Liver (tissue), 9 donors: ENCODE results near the gene IRAK3. TPM values are rescaled to one million over a fixed set of nuclear protein-coding genes. Genes with fewer than 3 reads are reported as not detected.

Experiments
- DNase-seq: peaks from one replicate; pipeline ENCODE4 v3.0.0-alpha.2; 2017; ENCODE audit warnings: low spot score
- H3K27ac ChIP-seq, 2 donors: one replicate each; pipeline ENCODE4 v1.7.0; 2013; ENCODE audit warnings: inconsistent platforms in 2 of 2, low read length in 2 of 2, control low read depth in 1 of 2, low read depth in 1 of 2, mild to moderate bottlenecking in 1 of 2
- H3K27me3 ChIP-seq, 4 donors: one replicate each; pipeline versions ENCODE4 v1.6.1 to v1.7.0; 2013; ENCODE audit warnings: low read length in 3 of 4, inconsistent platforms in 1 of 4, mild to moderate bottlenecking in 1 of 4, moderate library complexity in 1 of 4; ENCODE audit not compliant: control insufficient read depth in 4 of 4, insufficient read depth in 4 of 4
- H3K36me3 ChIP-seq, 4 donors: one replicate each; pipeline versions ENCODE4 v1.6.1 to v1.7.0; 2013; ENCODE audit warnings: low read length in 3 of 4, mild to moderate bottlenecking in 3 of 4, low read depth in 1 of 4, moderate library complexity in 1 of 4; ENCODE audit not compliant: control insufficient read depth in 4 of 4, insufficient read depth in 3 of 4
- H3K4me1 ChIP-seq, 4 donors: one replicate each; pipeline versions ENCODE4 v1.6.1 to v1.7.0; 2013; ENCODE audit warnings: low read length in 3 of 4, mild to moderate bottlenecking in 3 of 4, moderate library complexity in 1 of 4; ENCODE audit not compliant: control insufficient read depth in 4 of 4, insufficient read depth in 4 of 4
- H3K4me3 ChIP-seq, 3 donors: one replicate each; pipeline versions ENCODE4 v1.6.1 to v1.7.0; 2013; ENCODE audit warnings: low read length in 3 of 3, control low read depth in 1 of 3, low read depth in 1 of 3, mild to moderate bottlenecking in 1 of 3
- H3K9ac ChIP-seq, 2 donors: one replicate each; pipeline ENCODE4 v1.7.0; 2013; ENCODE audit warnings: low read length in 2 of 2, mild to moderate bottlenecking in 2 of 2, moderate library complexity in 2 of 2, control low read depth in 1 of 2, low read depth in 1 of 2
- H3K9me3 ChIP-seq, 4 donors: one replicate each; pipeline versions ENCODE4 v1.6.1 to v1.7.0; 2013; ENCODE audit warnings: low read length in 3 of 4; ENCODE audit not compliant: control insufficient read depth in 4 of 4
- ATF3 ChIP-seq: IDR thresholded peaks from 2 replicates; pipeline ENCODE4 v1.6.1; 2016; ENCODE audit warnings: antibody characterized with exemption
- EGR1 ChIP-seq, 2 donors: IDR thresholded peaks; 2 replicates each; pipeline ENCODE4 v1.6.1; 2016 to 2018; ENCODE audit warnings: antibody characterized with exemption in 2 of 2, low read depth in 2 of 2
- FOXA1 ChIP-seq: IDR thresholded peaks from 2 replicates; pipeline ENCODE4 v1.6.1; 2016; ENCODE audit warnings: antibody characterized with exemption
- FOXA2 ChIP-seq: IDR thresholded peaks from 2 replicates; pipeline ENCODE4 v1.6.1; 2016; ENCODE audit warnings: antibody characterized with exemption
- GABPA ChIP-seq, 2 donors: IDR thresholded peaks in 1 of 2; conservative IDR thresholded peaks in 1 of 2; 2 replicates each; pipeline ENCODE4 v1.6.1; 2016; ENCODE audit warnings: antibody characterized with exemption in 2 of 2, mild to moderate bottlenecking in 1 of 2, moderate library complexity in 1 of 2
- HNF4A ChIP-seq, 2 donors: conservative IDR thresholded peaks; 2 replicates each; pipeline ENCODE4 v1.6.1; 2016; ENCODE audit warnings: antibody characterized with exemption in 2 of 2, mild to moderate bottlenecking in 2 of 2
- HNF4G ChIP-seq: IDR thresholded peaks from 2 replicates; pipeline ENCODE4 v1.6.1; 2016; ENCODE audit warnings: antibody characterized with exemption
- JUND ChIP-seq, 2 donors: IDR thresholded peaks; 2 replicates each; pipeline ENCODE4 v1.6.1; 2016; ENCODE audit warnings: antibody characterized with exemption in 2 of 2
- MAX ChIP-seq: IDR thresholded peaks from 2 replicates; pipeline ENCODE4 v1.6.1; 2016; ENCODE audit warnings: antibody characterized with exemption
- RAD21 ChIP-seq, 2 donors: IDR thresholded peaks; 2 replicates each; pipeline ENCODE4 v1.6.1; 2016; ENCODE audit warnings: antibody characterized with exemption in 2 of 2, mild to moderate bottlenecking in 2 of 2
- RXRA ChIP-seq, 2 donors: IDR thresholded peaks; 2 replicates each; pipeline ENCODE4 v1.6.1; 2017 to 2018; ENCODE audit warnings: antibody characterized with exemption in 2 of 2, mild to moderate bottlenecking in 1 of 2
- SP1 ChIP-seq: IDR thresholded peaks from 2 replicates; pipeline ENCODE4 v1.6.1; 2018; ENCODE audit warnings: antibody characterized with exemption, mild to moderate bottlenecking
- TAF1 ChIP-seq: conservative IDR thresholded peaks from 2 replicates; pipeline ENCODE4 v1.6.1; 2016; ENCODE audit warnings: antibody characterized with exemption, mild to moderate bottlenecking
- YY1 ChIP-seq: IDR thresholded peaks from 2 replicates; pipeline ENCODE4 v1.6.1; 2016; ENCODE audit warnings: antibody characterized with exemption, mild to moderate bottlenecking
- ZBTB33 ChIP-seq: IDR thresholded peaks from 2 replicates; pipeline ENCODE4 v1.6.1; 2016; ENCODE audit warnings: antibody characterized with exemption
- WGBS: extraction: QIAGEN DNeasy Blood & Tissue Kit; methylation state at CpG from one replicate; pipeline ENCODE4 v1.1.7; 2013; 5-methylcytosine and 5-hydroxymethylcytosine counted together
- polyA plus RNA-seq, 2 donors: library from polyadenylated mRNA; stranded (reverse) in 1 of 2; unstranded in 1 of 2; fragments of 200-250 nt in 1 of 2; fragments of >200 nt in 1 of 2; fragmentation: Nextera tagmentation in 1 of 2; extraction: Ambion mirVana in 1 of 2; gene quantifications; one replicate each; pipeline versions ENCODE4 v1.2.1 to v1.2.3, GENCODE V29; 2013 to 2015
- total RNA-seq, 2 donors: library from RNA; depleted of rRNA; stranded (reverse); fragments of >200 nt; gene quantifications; one replicate each; pipeline ENCODE4 v1.2.3, GENCODE V29; 2014
- donor health status: healthy.
- donor health status: healthy.
- donor health status: healthy.
- donor health status: healthy.
- donor health status: healthy.

The IRAK3 gene
- total and polyA plus RNA-seq, 4 donors = 1.1 to 8.6 (median 3.5) TPM

DNA sequence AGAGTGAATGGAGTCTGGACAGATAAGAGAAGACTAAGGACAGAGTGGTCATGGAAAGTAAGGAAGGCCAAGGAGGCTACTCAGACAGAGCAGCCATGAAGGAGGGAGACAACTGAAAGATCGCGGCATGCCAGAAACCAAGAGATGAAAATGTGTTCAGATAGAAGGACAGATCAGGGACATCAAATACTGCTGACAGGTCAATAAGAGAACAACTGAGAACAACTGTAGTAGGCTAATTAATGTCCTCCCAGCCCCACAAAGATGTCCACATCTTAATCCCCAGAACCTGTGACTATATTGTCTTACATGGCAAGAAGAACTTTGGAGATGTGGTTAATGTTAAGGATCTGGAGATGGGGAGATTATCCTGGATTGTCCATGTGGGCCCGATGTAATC is 98.3 kb downstream of the IRAK3 start:
- Histone ChIP-seq H3K27me3 (no peaks in the 10 kb centered on the region), H3K36me3 (no peaks in the 10 kb centered on the region), H3K4me3 (no peak overlapping the region), H3K27ac (no peak overlapping the region), H3K4me1 (no peaks in the 10 kb centered on the region), H3K9ac (no peak overlapping the region), H3K9me3 (no peaks in the 10 kb centered on the region)
- no peak for TF ChIP-seq FOXA2
- TF ChIP-seq EGR1 (IDR thresholded peaks at IDR 0.05; ENCODE audit: low read depth in 2 of 2) = no peak
- no peak for TF ChIP-seq SP1
- no peak for TF ChIP-seq JUND (IDR thresholded peaks at IDR 0.05)
- TF ChIP-seq YY1 = no peak
- DNase-seq = no peak
- 96% methylated on average over 3 of the region's 3 CpGs for WGBS

- Histone ChIP-seq H3K9me3 (no peaks in the 10 kb centered on the region), H3K4me3 (no peak overlapping the region), H3K27me3 (no peaks in the 10 kb centered on the region), H3K9ac (no peak overlapping the region), H3K4me1 (no peaks in the 10 kb centered on the region), H3K36me3 (no peaks in the 10 kb centered on the region), H3K27ac (no peak overlapping the region)
- TF ChIP-seq TAF1 (no peak), FOXA1 (no peak), RXRA (IDR thresholded peaks at IDR 0.05) (no peak), JUND (IDR thresholded peaks at IDR 0.05) (no peak), ATF3 (no peak), HNF4A (conservative IDR thresholded peaks at IDR 0.05) (no peak)
- 86% methylated on average over 5 of the region's 5 CpGs for WGBS
- DNase-seq = no peak
These were observed 99.1 kb downstream of the IRAK3 start for GRCh38 chr12:66288121-66288520.

DNA sequence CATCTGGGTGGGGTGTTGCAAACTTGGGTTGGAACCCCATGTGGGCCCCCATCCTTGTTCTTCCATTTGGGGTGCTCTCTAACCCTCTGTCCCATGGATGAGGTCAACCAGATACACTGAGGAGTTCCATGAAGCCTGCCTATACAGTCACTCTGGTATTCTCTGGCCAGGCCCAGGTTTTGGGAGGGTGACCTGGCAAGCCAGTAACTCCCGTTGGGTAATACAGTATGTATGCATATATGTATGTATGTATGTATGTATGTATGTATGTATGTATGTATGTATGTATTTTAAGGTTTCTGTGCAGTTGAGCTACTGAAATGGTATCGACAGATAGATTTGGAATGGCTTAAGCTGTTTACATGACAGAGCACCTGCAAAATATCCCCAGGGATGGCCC is 100.5 kb downstream of the IRAK3 start:
- Histone ChIP-seq H3K4me3 (no peak overlapping the region), H3K36me3 (no peaks in the 10 kb centered on the region), H3K9me3 (no peaks in the 10 kb centered on the region), H3K27ac (no peak overlapping the region), H3K27me3 (no peaks in the 10 kb centered on the region), H3K4me1 (no peaks in the 10 kb centered on the region), H3K9ac (no peak overlapping the region)
- no peak for DNase-seq
- TF ChIP-seq ZBTB33 = no peak
- no peak for TF ChIP-seq EGR1 (IDR thresholded peaks at IDR 0.05; ENCODE audit: low read depth in 2 of 2)
- TF ChIP-seq FOXA2 = no peak
- WGBS = 90% methylated on average over 2 of the region's 2 CpGs

DNA sequence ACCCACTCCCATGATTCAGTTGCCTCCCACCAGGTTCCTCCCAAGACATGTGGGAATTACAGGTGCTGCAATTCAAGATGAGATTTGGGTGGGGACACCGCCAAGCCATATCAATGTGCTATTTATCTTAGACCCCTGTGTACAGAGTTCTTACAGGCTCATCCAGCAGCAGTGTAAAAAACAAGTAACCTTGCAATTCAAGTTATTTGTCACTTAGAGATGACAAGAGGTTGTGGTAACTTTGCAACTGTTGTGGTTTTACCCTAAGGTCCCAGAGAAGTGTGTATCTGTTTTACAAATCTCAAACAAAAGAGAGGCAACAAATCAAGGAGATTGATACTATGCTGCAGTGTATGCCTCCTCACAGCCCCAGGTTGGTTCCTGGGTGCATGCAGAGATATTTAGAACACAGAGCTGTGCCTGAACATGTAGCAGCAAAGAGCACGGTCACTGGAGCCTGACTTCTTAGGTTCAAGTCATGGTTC is 101.7 kb downstream of the IRAK3 start:
- H3K9ac ChIP-seq = no peak overlapping the region
- no peak overlapping the region for H3K27ac ChIP-seq
- WGBS = 80% methylated on average over 2 of the region's 2 CpGs
- H3K4me1 ChIP-seq = no peaks in the 10 kb centered on the region
- H3K27me3 ChIP-seq = no peaks in the 10 kb centered on the region
- DNase-seq = no peak
- no peaks in the 10 kb centered on the region for H3K9me3 ChIP-seq
- no peaks in the 10 kb centered on the region for H3K36me3 ChIP-seq
- no peak overlapping the region for H3K4me3 ChIP-seq
- no peak for TF ChIP-seq SP1
- TF ChIP-seq ZBTB33 = no peak
- TF ChIP-seq JUND (IDR thresholded peaks at IDR 0.05) = no peak
- TF ChIP-seq HNF4A (conservative IDR thresholded peaks at IDR 0.05) = no peak
- no peak for TF ChIP-seq FOXA1
- no peak for TF ChIP-seq FOXA2
- no peak for TF ChIP-seq RAD21 (IDR thresholded peaks at IDR 0.05)
- no peak for TF ChIP-seq MAX
- no peak for TF ChIP-seq HNF4G
- no peak for TF ChIP-seq ATF3
- no peak for TF ChIP-seq GABPA (IDR thresholded peaks at IDR 0.05 in 1 of 2, conservative IDR thresholded peaks at IDR 0.05 in 1 of 2)
- no peak for TF ChIP-seq EGR1 (IDR thresholded peaks at IDR 0.05; ENCODE audit: low read depth in 2 of 2)
- no peak for TF ChIP-seq TAF1
- no peak for TF ChIP-seq RXRA (IDR thresholded peaks at IDR 0.05)
- no peak for TF ChIP-seq YY1
